Suprapubic skin (tissue), 4 donors: ENCODE results near the gene ISYNA1.

Experiments used
- POLR2A ChIP-seq, 2 donors: fragments of 450-650 bp; IDR thresholded peaks; one replicate each; pipeline ENCODE4 v1.6.1; 2017; ENCODE audit warnings: antibody characterized with exemption in 2 of 2, mild to moderate bottlenecking in 2 of 2, moderate library complexity in 2 of 2
- POLR2AphosphoS5 ChIP-seq, 3 donors: sonication (generic); formaldehyde crosslinking; IDR thresholded peaks; one replicate each; pipeline ENCODE4 v1.6.1; 2017; ENCODE audit warnings: antibody characterized with exemption in 3 of 3
- TF ChIP-seq, protein P1 (sequence below), 2 donors: fragments of 200-600 bp in 1 of 2; fragments of 450-650 bp in 1 of 2; sonication (generic) in 1 of 2; IDR thresholded peaks; one replicate each; pipeline ENCODE4 v1.5.1; 2016 to 2019; ENCODE audit warnings: antibody characterized with exemption in 2 of 2, mild to moderate bottlenecking in 1 of 2, moderate library complexity in 1 of 2

DNA sequence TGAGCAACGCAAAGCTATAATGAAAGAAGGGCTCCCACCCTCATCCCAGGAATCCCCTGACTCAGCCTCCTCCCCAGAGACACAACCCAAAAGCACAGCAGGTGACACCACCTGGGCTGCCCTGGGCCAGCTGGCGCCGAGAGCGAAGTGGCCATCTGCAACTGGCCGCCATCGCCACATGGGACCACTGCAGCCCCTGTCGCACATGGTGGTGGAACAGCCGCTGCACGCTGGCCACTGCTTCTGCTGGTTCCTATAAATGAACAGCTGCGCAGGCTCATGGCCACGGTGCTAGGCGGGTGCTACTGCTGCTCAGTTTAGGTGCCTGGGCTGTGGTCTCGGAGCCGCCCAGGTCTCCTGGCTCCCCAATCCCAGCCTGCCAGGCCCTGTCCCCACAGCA, 11.6 kb upstream of the ISYNA1 start:
- TF ChIP-seq, protein P1, sequence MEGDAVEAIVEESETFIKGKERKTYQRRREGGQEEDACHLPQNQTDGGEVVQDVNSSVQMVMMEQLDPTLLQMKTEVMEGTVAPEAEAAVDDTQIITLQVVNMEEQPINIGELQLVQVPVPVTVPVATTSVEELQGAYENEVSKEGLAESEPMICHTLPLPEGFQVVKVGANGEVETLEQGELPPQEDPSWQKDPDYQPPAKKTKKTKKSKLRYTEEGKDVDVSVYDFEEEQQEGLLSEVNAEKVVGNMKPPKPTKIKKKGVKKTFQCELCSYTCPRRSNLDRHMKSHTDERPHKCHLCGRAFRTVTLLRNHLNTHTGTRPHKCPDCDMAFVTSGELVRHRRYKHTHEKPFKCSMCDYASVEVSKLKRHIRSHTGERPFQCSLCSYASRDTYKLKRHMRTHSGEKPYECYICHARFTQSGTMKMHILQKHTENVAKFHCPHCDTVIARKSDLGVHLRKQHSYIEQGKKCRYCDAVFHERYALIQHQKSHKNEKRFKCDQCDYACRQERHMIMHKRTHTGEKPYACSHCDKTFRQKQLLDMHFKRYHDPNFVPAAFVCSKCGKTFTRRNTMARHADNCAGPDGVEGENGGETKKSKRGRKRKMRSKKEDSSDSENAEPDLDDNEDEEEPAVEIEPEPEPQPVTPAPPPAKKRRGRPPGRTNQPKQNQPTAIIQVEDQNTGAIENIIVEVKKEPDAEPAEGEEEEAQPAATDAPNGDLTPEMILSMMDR (IDR thresholded peaks at IDR 0.05), result no peak
- TF ChIP-seq POLR2AphosphoS5 (IDR thresholded peaks at IDR 0.05), result no peak
- no peak for TF ChIP-seq POLR2A (IDR thresholded peaks at IDR 0.05)
